HG02678 (cell line): ENCODE data around the gene RINL.
"Not testable (repeated sequence)": the region's sequence is repeated elsewhere in the genome, so short reads cannot be mapped to it uniquely, and the experiment has no call there.

ENCODE experiments used
- ATAC-seq: cut with Tn5 transposase; IDR thresholded peaks from one replicate; pipeline ENCODE4 v1.9.1; 2021; ENCODE audit warnings: mild to moderate bottlenecking, moderate library complexity; ENCODE audit not compliant: unreplicated experiment

Gene RINL

DNA sequence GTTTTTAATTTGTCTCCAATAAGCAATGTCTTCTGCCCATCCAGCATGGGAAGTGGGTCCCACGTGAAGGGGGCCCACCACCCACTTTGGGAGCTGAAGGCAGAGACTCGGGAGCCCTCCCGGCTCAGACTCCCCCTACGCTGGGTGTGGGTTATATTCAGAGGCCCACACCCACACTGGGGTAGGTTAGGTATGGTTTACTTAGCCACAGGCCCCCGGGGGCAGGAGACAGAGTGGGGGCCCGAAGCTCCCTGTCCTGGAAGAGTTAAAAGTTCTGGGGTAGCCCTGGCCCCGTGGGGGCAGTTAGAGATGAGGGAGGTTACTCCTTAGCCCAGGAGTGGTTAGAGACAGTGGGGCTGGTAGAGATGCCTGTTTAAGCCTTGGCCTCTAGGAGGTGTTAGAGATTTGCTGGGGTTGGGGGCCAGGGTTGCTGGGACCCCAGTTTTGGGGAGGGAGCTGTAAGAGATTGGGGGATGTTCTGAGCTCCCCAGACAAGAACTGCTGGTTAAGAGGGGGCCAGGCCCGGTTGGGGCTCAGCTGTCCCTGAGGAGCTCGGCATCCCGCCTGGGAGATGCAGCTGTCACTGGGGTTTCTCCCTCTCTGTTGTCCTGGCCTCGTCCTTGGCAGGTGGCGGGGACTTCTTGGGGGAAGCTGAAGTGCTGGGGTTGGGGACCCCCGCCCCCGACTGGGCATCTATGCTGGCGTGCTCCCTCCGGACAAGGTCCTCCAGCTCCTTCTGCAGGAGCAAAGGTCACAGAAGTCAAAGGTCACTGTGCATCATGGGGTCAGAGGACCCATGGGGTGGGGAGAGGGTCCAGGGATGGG is 712 bp upstream of the RINL start:
- ATAC-seq: no peak

DNA sequence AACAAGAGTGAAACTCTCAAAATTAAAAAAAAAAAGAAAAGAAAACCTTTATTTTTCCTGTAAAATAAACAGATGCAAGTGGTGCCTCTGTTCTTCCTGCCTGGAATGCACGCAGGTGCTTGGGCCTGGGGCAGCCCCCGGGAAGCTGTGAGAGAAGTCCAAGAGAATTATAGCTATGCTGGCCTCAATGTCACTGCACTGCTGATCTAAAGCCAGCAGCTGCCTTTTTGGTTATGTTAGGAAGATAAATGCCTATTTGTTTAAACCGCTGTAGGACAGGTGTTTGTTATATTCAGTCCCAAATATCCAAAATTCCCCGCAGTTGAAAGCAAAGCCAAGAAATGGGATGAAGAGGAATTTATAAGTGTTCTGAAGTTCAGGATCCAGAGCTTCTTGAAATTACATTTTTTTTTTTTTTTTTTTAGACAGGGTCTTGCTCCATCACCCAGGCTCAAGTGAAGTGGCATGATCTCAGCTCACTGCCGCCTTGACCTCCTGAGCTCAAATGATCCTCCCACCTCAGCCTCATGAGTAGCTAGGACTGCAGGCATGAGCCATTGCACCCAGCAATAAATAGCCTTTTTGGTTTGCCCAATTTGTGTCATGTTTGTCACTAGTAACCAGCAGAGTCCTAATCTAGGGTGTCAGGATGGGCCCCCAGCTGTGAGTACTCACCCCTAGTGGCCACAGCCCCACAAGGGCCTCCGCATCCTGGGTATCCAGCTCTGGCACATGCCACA is 2.2 kb downstream of the RINL start:
- no peak for ATAC-seq

DNA sequence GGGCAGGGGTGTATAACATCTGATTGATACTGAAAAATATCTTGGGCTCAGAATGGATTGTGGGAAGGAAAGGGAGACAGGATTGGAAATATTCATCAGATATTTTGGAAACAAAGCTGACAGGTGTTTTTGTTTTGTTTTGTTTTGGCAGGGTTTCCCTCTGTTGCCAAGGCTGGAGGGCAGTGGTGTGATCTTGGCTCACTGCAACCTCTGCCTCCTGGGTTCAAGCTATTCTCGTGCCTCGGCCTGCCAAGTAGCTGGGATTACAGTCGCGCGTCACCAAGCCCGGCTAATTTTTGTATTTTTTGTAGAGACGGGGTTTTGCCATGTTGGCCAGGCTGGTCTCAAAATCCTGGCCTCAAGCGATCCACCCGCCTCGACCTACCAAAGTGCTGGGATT is 4.7 kb downstream of the RINL start:
- not testable (repeated sequence) for ATAC-seq

DNA sequence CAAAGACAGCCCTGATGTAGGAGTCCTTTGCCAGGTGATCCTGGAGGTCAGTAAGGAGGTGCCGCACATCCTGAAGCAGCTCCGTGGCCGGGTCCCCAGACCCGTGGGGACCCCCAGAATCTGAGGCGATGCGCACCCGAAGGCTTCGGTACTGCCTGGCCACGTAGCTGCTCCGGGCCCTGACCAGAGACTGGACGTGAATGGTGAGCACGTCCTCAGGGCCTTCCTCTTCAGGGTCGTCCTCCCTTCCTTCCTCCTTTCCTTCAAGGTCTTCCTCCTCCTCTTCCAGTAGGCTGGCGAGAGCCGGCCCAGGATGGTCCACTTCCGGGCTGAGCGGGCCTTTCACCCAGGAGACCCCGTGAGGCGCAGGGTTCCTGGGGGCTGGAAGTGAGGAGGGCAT is 7.5 kb downstream of the RINL start:
- no peak for ATAC-seq

DNA sequence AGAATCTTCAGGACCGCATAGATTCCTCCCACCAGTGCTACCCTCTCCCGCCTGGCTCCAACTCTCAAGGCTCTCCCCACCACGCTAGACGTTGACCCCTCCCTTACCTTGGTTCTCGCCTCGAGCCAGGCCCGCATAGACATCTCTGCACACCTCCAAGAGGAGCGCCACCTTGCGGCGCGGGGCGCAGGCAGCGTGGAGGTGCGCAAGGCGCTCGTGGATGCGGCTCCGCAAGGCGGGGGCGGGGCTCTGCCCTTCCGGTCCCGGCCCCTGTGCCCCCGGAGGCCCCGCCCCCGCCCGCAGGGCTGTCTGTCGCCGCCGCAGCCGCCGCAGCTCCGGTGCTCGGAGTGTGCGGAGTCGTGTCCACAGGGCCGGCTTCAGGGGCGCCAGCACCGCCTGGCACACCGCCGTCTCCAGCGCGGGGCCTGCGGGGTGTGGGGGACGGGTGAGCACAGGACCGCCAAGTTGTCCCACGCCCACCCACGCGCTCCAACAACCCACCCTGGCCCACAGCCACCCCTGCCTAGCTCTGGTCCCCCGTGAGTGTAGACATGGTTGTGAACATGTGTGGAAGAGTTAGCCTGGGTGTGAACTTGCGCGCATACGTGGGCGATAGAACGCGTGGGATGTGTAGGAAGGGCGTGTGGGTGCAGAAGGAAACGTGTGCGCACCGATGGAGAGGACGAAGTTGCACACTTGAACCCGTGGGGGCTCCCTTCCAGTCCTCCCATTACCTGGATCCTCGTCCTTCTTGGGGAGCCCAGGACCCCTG is 8.1 kb downstream of the RINL start:
- peak; percentile 79 for ATAC-seq

DNA sequence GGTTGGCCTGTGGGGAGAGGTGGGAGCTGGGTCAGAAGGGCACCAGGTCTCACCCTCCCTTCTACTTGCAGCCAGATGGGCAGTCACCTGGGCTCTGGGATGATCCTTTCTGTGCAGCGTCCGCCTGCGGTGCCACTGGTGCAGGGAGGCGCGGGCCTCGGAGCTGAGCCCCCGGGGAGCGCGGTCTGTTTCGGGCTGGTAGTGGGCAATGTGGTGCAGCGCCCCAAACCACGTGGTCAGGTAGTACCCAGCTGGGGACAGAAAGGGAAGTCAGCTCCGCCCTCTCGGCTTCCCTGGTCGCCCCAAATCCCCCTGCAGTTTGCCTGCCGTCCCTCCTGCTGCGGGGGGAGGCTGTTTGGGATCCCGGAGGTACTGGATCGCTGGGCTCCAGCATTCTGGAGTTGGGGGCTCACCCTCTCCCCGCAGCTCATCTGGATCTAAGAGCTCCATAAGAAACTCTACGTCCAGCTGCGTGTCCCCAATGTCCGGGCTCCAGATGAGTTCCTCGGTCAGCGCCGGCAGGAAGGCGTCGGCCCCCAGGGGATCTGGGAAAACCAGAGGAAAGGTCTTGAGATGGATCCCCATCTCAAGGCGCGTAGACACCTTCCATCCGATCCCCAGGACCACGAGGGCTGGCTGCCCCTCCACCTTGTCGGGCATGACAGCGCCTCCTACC is 8.8 kb downstream of the RINL start:
- ATAC-seq: peak; percentile 28

DNA sequence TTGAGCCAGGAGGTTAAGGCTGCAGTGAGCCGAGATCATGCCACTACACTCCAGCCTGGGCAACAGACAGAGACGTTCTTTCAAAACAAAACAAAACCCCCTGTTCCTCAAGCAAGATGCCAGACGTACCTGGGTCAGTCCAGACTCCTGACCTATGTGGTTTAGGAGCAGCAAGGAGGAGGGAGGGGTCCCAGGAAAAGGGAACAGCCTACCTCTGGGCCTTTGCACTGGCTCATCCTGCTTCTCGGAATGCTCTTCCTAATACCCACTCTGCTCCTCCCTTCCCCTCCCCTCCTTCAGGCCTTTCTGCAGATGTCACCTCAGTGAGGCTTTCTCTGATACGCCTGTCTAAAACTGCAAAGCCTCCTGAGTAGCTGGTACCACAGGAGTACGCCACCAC is 9.5 kb downstream of the RINL start:
- no peak for ATAC-seq

DNA sequence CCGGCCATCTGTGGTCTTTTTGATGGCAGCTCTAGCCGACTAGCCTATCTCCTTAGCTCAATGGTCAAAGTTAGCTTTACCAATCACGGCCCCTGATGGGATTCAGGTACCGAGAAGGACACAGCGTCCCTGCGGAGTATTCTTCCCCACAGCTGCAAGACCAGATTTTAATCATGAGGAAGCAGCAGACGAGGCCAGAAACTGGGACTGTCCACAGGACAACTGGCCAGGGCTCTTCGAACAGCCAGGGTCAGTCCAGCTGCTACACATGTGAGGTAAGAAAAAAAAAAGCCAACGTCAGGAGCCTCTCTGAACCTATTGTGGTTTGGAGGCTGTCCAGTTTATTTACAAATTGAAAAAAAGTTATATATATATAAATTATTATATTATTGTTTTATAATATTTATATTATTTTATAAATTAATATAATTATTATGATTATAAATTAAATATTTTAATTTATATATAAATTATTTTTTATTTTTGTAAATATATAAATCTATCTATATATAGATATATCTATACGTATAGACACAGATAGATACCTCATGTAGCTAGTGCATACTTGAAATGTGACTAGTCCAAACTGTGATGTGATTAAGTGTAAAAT is 10.8 kb downstream of the RINL start:
- no peak for ATAC-seq

DNA sequence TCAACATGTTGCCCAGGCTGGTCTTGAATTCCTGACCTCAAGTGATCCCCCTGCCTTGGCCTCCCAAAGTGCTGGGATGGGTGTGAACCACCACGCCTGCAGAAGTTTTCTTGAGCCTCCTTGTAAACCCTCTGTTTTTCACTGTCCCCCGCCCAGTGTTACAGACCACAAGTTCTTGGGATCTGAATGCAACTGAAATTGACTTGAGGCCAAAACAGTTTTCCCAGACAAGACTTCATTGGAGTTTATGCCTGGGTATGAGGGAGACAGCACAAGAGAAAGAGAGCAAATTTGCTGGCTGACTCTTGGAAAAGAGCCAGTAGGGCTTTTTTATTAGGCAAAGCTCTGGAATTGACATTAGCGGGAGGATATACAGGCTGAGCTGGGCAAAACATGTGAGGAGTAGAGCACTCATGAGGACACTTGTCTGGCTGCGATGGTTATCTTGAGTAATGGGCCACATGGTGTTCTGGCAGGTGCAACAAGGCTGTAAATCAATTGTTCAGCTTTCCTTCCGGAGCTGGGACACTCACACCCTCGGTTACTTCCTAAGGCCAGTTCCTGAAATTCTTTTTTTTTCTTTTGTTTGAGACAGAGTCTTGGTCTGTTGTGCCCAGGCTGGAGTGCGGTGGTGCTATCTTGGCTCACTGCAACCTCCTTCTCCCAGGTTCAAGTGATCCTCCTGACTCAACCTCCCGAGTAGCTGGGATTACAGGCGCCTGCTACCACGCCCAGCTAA is 15.6 kb downstream of the RINL start:
- ATAC-seq: no peak

DNA sequence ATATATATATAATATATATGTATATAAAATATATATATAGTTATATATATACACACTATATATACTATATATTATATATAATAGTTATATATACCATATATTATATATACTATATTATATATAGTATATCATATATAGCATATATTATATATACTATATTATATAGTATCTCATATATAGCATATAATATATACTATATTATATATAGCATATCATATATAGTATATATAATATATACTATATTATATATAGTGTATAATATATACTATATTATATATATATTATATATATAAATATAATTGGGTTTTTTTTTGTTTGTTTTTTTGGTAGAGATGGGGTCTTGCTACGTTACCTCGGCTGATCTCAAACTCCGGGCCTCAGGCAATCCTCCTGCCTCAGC is 16.7 kb downstream of the RINL start:
- no peak for ATAC-seq

DNA sequence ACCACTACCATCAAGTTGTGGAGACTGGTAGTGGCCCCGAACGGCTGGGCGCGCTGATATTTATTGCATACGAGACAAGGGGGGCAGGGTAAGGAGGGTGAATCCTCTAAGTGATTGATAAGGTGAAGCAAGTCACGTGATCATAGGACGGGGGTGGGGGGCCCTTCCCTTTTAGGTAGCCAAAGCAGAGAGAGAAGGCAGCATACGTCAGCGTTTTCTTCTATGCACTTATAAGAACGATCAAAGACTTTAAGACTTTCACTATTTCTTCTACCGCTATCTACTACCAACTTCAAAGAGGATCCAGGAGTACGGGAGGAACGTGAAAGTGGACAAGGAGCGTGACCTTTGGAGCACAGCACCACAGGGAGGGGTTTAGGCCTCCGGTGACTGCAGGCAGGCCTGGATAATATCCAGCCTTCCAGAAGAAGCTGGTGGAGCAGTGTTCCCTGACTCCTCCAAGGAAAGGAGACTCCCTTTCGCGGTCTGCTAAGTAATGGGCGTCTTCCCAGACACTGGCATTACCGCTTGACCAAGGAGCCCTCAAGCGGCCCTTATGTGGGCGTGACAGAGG is 18.4 kb downstream of the RINL start:
- ATAC-seq: not testable (repeated sequence)

DNA sequence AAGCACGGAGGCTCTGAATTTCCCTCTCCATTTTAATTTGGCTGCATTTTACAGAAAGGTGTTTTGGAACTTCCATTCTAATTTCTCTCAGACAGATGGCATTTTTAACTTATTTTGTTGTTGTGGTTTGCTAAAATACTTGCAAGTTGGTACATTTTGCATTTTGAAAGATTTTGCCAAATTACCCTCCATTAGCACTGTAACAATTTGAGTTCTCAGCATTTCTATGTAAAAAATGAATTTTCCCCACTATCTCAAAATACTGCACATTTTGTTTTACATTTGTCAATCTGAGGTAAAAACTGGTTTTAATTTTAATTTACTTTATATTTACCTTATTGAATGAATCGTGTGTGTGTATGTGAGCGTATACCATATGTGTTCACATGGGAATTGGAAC is 21.3 kb downstream of the RINL start:
- no peak for ATAC-seq

DNA sequence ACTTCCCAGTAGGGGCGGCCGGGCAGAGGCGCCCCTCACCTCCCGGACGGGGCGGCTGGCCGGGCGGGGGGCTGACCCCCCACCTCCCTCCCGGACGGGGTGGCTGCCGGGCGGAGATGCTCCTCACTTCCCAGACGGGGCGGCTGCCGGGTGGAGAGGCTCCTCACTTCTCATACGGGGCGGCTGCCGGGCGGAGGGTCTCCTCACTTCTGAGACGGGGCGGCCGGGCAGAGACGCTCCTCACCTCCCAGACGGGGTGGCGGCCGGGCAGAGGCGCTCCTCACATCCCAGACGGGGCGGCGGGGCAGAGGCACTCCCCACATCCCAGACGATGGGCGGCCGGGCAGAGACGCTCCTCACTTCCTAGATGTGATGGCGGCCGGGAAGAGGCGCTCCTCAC is 22.3 kb downstream of the RINL start:
- not testable (repeated sequence) for ATAC-seq

DNA sequence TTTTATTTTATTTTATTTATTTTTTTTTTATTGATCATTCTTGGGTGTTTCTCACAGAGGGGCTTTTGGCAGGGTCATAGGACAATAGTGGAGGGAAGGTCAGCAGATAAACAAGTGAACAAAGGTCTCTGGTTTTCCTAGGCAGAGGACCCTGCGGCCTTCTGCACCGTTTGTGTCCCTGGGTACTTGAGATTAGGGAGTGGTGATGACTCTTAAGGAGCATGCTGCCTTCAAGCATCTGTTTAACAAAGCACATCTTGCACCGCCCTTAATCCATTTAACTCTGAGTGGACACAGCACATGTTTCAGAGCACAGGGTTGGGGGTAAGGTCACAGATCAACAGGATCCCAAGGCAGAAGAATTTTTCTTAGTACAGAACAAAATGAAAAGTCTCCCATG is 23.1 kb downstream of the RINL start:
- ATAC-seq: not testable (repeated sequence)

DNA sequence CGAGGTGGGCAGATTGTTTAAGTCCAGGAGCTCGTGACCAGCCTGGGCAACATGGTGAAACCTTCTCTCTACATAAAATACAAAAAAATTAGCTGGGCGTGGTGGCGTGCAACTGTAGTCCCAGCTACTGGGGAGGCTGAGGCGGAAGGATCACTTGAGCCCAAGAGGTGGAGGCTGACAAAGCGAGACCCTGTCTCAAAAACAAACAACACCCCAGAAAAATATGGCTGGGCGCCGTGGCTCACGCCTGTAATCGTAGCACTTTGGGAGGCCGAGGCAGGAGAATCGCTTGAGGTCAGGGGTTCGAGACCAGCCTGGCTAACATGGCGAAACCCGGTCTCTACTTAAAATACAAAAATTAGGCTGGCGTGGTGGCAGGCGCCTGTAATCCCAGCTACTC is 24.9 kb downstream of the RINL start:
- ATAC-seq: no peak

DNA sequence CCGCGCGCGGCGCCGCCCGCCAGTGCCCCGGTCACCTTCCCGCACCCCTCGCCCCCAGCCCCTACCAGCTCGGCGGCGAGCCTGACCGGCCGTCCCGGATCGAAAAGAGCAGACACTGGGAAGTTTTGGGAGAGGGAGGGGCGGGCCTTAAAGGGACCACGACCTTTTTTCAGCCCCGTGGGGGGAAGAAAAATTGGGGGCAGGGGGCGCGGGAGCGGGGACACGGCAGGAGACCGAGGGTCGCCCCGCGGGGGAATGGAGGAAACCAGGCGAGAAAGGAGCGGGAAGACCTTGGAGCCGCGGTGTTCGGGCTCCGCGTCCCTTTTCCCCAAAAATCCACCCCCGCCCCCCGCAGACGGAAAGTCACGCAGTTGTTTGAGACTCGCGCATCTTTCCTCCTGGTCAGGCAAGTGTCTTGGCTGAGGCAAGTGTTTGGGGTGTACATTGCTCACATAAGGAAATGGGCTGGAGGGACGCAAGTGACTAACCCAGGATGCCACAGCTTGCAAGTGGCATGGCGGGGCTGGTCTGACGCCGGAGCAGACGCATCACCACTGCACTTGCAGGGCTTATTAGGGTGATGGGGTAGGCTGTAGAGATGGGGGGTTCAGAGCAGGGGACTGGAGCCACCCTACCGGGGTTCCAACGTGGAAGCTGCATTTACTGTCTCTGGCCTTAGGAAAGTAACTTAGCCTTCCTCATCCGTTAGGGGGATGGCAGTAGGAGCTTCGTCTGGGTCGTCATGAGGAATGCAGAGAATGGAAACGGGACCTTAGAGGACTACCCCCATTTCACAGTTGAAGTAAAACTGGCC is 25.6 kb downstream of the RINL start:
- no peak for ATAC-seq

DNA sequence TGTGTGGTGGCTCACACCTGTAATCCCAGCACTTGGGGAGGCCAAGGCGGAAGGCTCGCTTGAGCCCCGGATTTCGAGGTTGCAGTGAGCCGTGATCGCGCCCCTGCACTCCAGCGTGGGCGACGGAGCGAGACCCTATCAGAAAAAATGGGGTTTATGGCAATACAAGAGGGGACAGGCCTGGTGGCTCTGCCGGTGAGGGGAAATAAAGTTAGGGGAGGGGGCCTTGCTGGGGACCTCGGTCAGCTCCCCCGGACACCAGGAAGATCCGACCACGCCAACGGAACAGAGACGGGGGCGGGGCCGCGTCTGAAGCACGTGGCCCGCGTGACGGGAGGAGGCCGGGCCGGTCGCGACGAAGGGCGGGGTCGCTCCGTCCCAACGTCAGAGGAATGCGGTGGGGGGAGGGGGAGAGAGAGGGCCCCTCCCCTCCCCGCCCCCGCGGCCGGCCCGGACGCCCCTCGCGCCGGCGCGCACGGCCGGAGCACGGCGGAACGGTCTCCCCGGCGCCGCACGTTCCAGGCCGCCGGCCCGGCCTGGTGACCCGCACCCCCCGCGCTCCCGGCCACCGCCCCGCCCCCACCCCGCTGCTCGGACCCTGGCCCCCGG is 26.3 kb downstream of the RINL start:
- peak; percentile 27 for ATAC-seq

DNA sequence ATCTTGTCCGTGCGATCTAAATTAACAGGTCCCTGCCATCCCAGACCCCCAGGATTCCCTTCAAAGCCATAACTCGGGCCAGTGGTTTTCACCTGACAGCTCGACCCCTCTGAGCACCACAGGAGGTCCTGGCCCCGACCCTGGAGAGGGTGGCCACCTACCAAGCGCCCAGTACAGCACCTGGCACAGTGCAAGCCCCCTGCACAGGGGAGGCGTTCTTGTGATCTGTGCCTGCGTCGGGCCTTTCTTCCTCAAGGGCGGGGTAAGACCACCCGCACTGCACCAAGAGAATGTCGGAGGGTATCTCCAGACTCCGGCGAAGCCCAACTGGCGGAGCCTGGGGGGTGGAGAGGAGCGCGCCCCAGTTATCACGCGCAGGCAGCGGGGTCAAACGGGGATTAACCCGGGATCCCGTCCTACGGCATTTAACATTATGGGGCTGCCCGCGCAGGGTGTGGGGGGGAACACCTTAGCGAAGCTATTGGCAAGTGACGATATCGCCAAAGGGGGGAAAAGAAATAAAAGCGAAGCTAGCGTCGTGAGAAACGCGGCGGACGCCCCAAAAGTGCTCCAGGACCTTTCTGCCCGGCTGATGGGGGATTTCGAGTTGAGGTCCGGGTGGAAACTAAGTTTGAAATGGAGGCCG is 27.0 kb downstream of the RINL start:
- no peak for ATAC-seq
